Tibial nerve (tissue), 4 donors: Measurements from ENCODE around the gene KIAA1958. TPM values are rescaled to one million over a fixed set of nuclear protein-coding genes. Genes with fewer than 3 reads are reported as not detected.
"Not testable (repeated sequence)": the region's sequence is repeated elsewhere in the genome, so short reads cannot be mapped to it uniquely, and the experiment has no call there.

ENCODE experiments used
- DNase-seq, 2 donors: peaks; one replicate each; pipeline ENCODE4 v3.0.0-alpha.2; 2019; ENCODE audit warnings: low spot score in 2 of 2
- H3K27ac ChIP-seq, 4 donors: fragments of 200-600 bp; sonication (generic) in 3 of 4; one replicate each; pipeline ENCODE4 v1.5.1; 2017 to 2019; ENCODE audit warnings: mild to moderate bottlenecking in 1 of 4
- H3K27me3 ChIP-seq, 2 donors: fragments of 200-600 bp; sonication (generic) in 1 of 2; one replicate each; pipeline versions ENCODE4 v1.5.1 to v1.6.0; 2017 to 2019
- H3K36me3 ChIP-seq, 3 donors: fragments of 200-600 bp; sonication (generic); one replicate each; pipeline ENCODE4 v1.5.1; 2018 to 2019
- H3K4me1 ChIP-seq, 4 donors: fragments of 200-600 bp; sonication (generic) in 3 of 4; one replicate each; pipeline ENCODE4 v1.5.1; 2017 to 2019
- H3K4me3 ChIP-seq, 4 donors: fragments of 200-600 bp; sonication (generic) in 3 of 4; one replicate each; pipeline ENCODE4 v1.5.1; 2017 to 2019; ENCODE audit warnings: mild to moderate bottlenecking in 1 of 4, moderate library complexity in 1 of 4
- H3K9me3 ChIP-seq, 4 donors: fragments of 200-600 bp; sonication (generic) in 3 of 4; one replicate each; pipeline ENCODE4 v1.5.1; 2017 to 2019
- EP300 ChIP-seq, 2 donors: sonication (generic); formaldehyde crosslinking; IDR thresholded peaks; one replicate each; pipeline ENCODE4 v1.6.1; 2017; ENCODE audit warnings: antibody characterized with exemption in 2 of 2, mild to moderate bottlenecking in 1 of 2
- POLR2A ChIP-seq, 2 donors: fragments of 450-650 bp; IDR thresholded peaks; one replicate each; pipeline ENCODE4 v1.6.1; 2017; ENCODE audit warnings: antibody characterized with exemption in 2 of 2, mild to moderate bottlenecking in 2 of 2, moderate library complexity in 2 of 2
- WGBS, 2 donors: methylation state at CpG; one replicate each; pipeline ENCODE4 v1.1.5; 2018; 5-methylcytosine and 5-hydroxymethylcytosine counted together
- total RNA-seq, 4 donors: library from RNA; depleted of rRNA; stranded (reverse); fragments of >200 nt; gene quantifications; one replicate each; pipeline ENCODE4 v1.1.0, GENCODE V29; 2016
- TF ChIP-seq, protein P1 (sequence below), 5 experiments: fragments of 200-600 bp in 3 of 5; fragments of 450-650 bp in 2 of 5; sonication (generic) in 3 of 5; IDR thresholded peaks; one replicate each; pipeline ENCODE4 v1.5.1; 2016 to 2019; ENCODE audit warnings: antibody characterized with exemption in 5 of 5, mild to moderate bottlenecking in 3 of 5, moderate library complexity in 2 of 5

The KIAA1958 gene
- total RNA-seq, 4 donors from 2014 or later = 3.7 to 5.2 (median 4.5) TPM

DNA sequence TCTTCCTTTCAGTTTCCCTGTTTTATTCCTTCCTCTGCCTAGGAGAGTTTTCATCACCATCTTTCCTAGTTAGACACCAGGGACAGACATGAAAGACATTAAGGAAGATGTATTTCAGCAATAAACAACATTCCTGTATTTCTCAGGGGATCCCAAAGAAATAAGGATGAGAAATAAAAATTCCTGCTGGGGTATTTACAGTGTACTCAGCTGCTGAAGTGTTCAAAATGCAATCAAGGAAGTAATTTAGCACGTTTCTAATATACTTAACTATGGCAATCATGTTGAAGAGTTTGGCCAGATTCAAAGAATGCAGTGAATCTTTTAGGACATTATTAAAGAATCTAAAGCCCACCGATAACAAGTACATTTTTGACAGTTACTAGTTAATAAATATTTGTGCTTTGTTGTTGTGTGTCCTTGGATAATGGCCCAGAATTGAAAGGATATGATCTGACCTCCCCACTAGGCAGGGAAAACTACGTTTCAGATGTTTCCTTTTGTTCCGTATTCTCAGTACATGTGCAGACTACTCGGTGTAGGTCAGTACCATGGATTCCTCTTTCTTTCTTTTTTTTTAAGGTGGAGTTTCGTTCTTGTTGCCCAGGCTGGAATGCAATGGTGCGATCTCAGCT lies 184.5 kb downstream of the KIAA1958 start:
- DNase-seq = no peak
- 40 to 42% methylated on average over 7 of the region's 7 CpGs for whole genome bisulfite sequencing, 2 donors
- no peaks in the 10 kb centered on the region for H3K36me3 ChIP-seq
- H3K4me1 ChIP-seq = no peaks in the 10 kb centered on the region
- TF ChIP-seq, protein P1, sequence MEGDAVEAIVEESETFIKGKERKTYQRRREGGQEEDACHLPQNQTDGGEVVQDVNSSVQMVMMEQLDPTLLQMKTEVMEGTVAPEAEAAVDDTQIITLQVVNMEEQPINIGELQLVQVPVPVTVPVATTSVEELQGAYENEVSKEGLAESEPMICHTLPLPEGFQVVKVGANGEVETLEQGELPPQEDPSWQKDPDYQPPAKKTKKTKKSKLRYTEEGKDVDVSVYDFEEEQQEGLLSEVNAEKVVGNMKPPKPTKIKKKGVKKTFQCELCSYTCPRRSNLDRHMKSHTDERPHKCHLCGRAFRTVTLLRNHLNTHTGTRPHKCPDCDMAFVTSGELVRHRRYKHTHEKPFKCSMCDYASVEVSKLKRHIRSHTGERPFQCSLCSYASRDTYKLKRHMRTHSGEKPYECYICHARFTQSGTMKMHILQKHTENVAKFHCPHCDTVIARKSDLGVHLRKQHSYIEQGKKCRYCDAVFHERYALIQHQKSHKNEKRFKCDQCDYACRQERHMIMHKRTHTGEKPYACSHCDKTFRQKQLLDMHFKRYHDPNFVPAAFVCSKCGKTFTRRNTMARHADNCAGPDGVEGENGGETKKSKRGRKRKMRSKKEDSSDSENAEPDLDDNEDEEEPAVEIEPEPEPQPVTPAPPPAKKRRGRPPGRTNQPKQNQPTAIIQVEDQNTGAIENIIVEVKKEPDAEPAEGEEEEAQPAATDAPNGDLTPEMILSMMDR (IDR thresholded peaks at IDR 0.05) = no peak
- TF ChIP-seq POLR2A (IDR thresholded peaks at IDR 0.05) = no peak
- TF ChIP-seq EP300 (IDR thresholded peaks at IDR 0.05) = no peak
- H3K4me3 ChIP-seq = no peak overlapping the region
- H3K27me3 ChIP-seq = no peaks in the 10 kb centered on the region
- no peaks in the 10 kb centered on the region for H3K9me3 ChIP-seq
- no peak overlapping the region for H3K27ac ChIP-seq

GRCh38 chr9:112673221-112673620 lies 186.6 kb downstream of the KIAA1958 start:
- H3K36me3 ChIP-seq, DNase-seq, H3K4me3 ChIP-seq, H3K4me1 ChIP-seq, H3K27me3 ChIP-seq, H3K27ac ChIP-seq: not testable (repeated sequence)
- WGBS, 2 donors = 96% methylated on average over 4 of the region's 4 CpGs
- peaks cover 0 to 19% (median 0%) of the 10 kb centered on the region in 4 donors for H3K9me3 ChIP-seq

GRCh38 chr9:112677040-112677439 lies 190.4 kb downstream of the KIAA1958 start:
- Histone ChIP-seq H3K4me3 (no peak overlapping the region), H3K27ac (no peak overlapping the region), H3K27me3 (no peaks in the 10 kb centered on the region), H3K36me3 (no peaks in the 10 kb centered on the region), H3K4me1 (no peaks in the 10 kb centered on the region), H3K9me3 (peaks cover 0 to 32% (median 3%) of the 10 kb centered on the region in 4 donors)
- TF ChIP-seq, protein P1 (IDR thresholded peaks at IDR 0.05) = no peak
- TF ChIP-seq POLR2A (IDR thresholded peaks at IDR 0.05) = no peak
- no peak for TF ChIP-seq EP300 (IDR thresholded peaks at IDR 0.05)
- DNase-seq = no peak

DNA sequence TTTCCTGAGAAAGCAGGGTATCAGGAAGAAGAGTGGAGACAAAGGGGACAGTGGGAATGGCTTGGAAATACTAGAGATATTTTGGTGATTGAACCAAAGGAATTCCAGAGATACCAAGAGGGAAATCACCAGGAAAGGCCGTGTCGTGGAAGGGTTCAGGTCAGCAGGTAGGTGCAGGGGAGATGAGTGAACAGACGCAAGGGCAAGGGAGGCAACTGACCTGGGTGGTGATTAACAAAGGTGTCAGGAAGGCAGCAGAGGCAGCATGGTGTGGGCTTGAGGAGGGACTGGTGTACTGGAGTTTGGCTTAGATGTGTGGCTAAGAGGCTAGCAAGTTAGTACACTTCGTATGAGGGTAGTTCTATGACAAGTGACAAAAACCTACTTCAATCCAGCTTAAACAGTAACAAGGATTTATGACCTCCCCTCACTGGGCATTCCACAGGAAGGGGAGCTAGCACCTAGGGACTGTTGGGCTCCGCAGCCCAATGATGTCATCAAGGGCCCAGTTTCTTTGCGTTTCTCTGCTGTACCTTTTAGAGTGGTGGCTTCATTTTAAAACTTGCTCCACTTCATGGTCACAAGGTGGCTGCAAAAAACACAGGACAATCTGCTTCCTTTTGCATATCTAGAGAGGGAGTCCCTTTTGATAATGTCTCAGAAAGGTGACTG lies 194.2 kb downstream of the KIAA1958 start:
- Histone ChIP-seq H3K9me3 (peaks cover 0 to 35% (median 3%) of the 10 kb centered on the region in 4 donors), H3K4me3 (no peak overlapping the region), H3K4me1 (no peaks in the 10 kb centered on the region), H3K27ac (no peak overlapping the region), H3K27me3 (no peaks in the 10 kb centered on the region), H3K36me3 (peaks cover 0 to 25% (median 0%) of the 10 kb centered on the region in 3 donors)
- WGBS, 2 donors = 70 to 75% methylated on average over 6 of the region's 6 CpGs
- TF ChIP-seq EP300 (IDR thresholded peaks at IDR 0.05) = no peak
- TF ChIP-seq, protein P1 (IDR thresholded peaks at IDR 0.05) = no peak
- no peak for TF ChIP-seq POLR2A (IDR thresholded peaks at IDR 0.05)
- DNase-seq = no peak

- TF ChIP-seq POLR2A (IDR thresholded peaks at IDR 0.05) (no peak), EP300 (IDR thresholded peaks at IDR 0.05) (no peak)
- TF ChIP-seq, protein P1 (IDR thresholded peaks at IDR 0.05) = no peak
- 74 to 75% methylated on average over 6 of the region's 6 CpGs for WGBS, 2 donors
- peaks cover 0 to 98% (median 0%) of the 10 kb centered on the region in 3 donors for H3K36me3 ChIP-seq
These were observed 202.6 kb downstream of the KIAA1958 start for GRCh38 chr9:112689161-112689740.

More at GRCh38 chr9:112689161-112689740, 202.6 kb downstream of the KIAA1958 start:
- Histone ChIP-seq H3K4me1 (no peaks in the 10 kb centered on the region), H3K27ac (no peak overlapping the region), H3K9me3 (no peaks in the 10 kb centered on the region), H3K27me3 (no peaks in the 10 kb centered on the region), H3K4me3 (no peak overlapping the region)
- no peak for DNase-seq
